ENCODE measurements around the gene AGPS.
"Not testable (repeated sequence)": the region's sequence is repeated elsewhere in the genome, so short reads cannot be mapped to it uniquely, and the experiment has no call there.

Gene AGPS

GRCh38 chr2:177471990-177472389, 79.4 kb downstream of the AGPS start:
- no peak for DNase-seq (ENCODE audit: low read depth, low spot score)

GRCh38 chr2:177474301-177474700, 81.7 kb downstream of the AGPS start:
- no peak for DNase-seq (ENCODE audit: low read depth, low spot score)

GRCh38 chr2:177474998-177475397, 82.4 kb downstream of the AGPS start:
- no peak for DNase-seq (ENCODE audit: low read depth, low spot score)

- DNase-seq (ENCODE audit: low read depth, low spot score): no peak
These were observed 84.3 kb downstream of the AGPS start for GRCh38 chr2:177476897-177477296.

- DNase-seq (ENCODE audit: low read depth, low spot score): no peak
These were observed 85.5 kb downstream of the AGPS start for GRCh38 chr2:177478029-177478428.

- no peak for DNase-seq (ENCODE audit: low read depth, low spot score)
These were observed 86.3 kb downstream of the AGPS start for GRCh38 chr2:177478907-177479306.

DNA sequence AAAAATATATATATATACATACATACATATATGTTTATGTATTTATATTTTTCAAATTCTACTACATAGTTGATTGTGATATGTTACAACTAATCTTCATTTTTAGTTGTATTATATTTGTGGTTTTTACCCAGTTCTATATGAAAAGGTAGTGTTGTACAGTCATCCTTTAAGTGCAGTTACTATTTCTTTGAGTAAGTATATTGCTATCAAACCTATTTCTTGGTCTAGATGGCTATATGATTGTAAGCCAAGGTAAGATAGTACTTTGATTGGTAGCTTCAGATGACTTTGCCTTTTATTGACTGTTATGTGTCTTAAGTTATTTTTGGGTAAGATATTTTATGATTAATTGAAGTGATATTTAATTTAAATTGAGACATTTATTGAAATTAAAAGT, 89.6 kb downstream of the AGPS start:
- no peak for DNase-seq (ENCODE audit: low read depth, low spot score)

DNA sequence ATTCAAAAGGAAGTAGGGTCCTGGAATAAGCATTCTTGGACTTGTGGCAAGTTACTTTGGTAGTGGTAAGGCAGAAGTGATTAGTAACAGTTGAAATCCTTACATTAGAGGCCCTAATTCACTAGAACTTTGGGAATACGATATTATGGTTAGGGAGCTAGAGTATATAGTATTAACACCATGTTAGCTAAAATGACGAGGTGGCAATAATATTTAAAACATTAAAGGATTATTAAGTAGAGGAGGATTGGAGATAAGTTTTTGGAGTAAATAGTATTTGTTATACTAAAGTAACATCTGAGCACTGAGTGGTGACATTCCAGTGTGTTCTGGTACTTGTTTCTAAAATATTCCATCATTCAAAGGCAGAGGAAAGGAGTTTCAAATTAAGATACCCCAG, 91.0 kb downstream of the AGPS start:
- DNase-seq (ENCODE audit: low read depth, low spot score): no peak

GRCh38 chr2:177484180-177484795, 91.7 kb downstream of the AGPS start:
- DNase-seq (ENCODE audit: low read depth, low spot score): no peak

DNA sequence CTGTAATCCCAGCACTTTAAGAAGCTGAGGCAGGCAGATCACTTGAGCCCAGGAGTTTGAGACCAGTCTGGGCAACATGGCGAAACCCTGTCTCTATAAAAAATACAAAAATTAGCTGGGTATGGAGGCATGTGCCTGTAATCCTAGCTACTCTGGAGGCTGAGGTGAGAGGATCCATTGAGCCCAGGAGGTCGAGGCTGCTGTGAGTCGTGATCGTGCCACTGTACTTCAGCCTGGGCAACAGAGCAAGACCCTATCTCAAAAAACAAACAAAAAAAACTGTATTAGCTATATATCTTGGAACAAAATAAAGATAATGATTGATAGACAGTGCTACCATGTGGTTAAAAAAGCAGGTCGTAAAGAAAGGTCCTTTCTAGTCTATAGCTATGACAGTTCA, 93.1 kb downstream of the AGPS start:
- not testable (repeated sequence) for DNase-seq (ENCODE audit: low read depth, low spot score)

GRCh38 chr2:177489719-177490301, 97.2 kb downstream of the AGPS start:
- DNase-seq (ENCODE audit: low read depth, low spot score): peak; percentile 23

- no peak for DNase-seq (ENCODE audit: low read depth, low spot score)
These were observed 103.4 kb downstream of the AGPS start for GRCh38 chr2:177495945-177496344.

DNA sequence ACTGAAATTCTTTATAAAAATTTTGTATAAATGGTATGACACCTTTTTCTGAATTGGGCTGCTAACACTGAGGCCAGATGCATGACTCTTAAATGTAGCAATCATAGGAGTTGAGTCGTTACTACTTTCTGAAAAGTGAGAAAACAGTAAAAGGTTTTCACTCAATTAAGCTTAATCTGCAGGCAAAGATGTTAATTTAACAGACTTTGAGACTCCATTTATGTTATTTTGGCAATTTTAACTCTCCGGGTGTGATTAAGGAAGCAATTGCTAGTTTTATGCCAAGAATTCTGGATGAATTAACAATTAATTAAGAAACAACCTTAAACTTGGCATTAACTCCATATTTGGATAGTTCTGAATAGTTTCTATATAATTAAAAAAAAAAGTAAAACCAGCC, 104.3 kb downstream of the AGPS start:
- no peak for DNase-seq (ENCODE audit: low read depth, low spot score)

GRCh38 chr2:177501186-177501585, 108.6 kb downstream of the AGPS start:
- DNase-seq (ENCODE audit: low read depth, low spot score): no peak

GRCh38 chr2:177506505-177506904, 113.9 kb downstream of the AGPS start:
- no peak for DNase-seq (ENCODE audit: low read depth, low spot score)

- DNase-seq (ENCODE audit: low read depth, low spot score): no peak
These were observed 114.4 kb downstream of the AGPS start for GRCh38 chr2:177506998-177507397.

DNA sequence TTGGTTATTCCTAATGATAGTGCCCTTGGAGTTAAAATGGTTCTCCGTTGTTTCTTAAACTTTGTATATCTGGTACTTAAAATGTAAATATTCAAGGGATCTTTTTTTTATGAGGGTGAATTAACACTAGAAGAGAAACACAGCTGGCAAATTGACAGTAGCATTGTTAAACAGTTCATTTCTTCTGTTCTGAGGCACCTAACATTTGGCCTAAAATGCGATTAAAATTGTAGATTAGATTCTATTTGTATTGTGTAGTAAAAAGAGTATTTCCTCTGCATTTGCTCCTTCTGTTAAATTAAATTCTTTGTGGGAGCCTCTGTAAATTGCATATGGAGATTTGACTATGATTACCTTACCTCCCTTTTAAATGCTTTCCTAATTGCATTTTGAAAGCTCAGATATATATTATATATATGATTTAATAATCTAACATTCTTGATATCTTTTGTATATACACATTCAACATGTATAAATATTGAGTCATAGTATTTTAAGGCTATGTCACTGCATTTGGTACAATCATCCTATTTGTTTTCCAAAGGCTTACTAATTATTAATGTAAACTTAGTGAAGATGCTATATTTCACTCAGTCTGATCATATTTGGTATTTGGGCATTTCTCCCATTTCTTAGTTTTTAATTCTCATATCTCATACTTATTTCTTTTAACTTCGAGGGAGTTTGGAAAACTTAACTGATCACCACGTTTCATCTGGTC, 124.4 kb downstream of the AGPS start:
- DNase-seq (ENCODE audit: low read depth, low spot score): no peak

DNA sequence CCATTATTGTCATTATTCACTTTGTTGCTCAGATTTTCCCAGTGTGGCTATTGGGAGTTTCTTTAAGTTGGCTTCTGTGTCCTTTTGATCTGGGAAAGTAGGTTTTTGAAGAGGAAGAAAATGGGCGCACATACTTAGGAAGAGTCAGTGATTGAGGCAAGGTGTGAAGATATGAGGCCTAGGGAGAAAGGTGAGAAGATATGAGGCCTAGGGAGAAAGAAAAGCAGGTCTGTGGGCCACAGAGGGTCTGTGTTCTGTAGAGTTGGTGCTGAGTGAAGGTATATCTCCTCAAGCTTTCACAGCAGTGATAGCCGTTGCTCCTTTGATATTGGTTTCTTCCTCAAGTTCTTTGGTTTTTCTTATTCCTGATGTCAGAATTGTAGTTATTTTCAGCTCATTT, 126.2 kb downstream of the AGPS start:
- DNase-seq (ENCODE audit: low read depth, low spot score): no peak

GRCh38 chr2:177519534-177520115, 127.1 kb downstream of the AGPS start:
- DNase-seq (ENCODE audit: low read depth, low spot score): no peak

- no peak for DNase-seq (ENCODE audit: low read depth, low spot score)
These were observed 127.8 kb downstream of the AGPS start for GRCh38 chr2:177520324-177520723.

DNA sequence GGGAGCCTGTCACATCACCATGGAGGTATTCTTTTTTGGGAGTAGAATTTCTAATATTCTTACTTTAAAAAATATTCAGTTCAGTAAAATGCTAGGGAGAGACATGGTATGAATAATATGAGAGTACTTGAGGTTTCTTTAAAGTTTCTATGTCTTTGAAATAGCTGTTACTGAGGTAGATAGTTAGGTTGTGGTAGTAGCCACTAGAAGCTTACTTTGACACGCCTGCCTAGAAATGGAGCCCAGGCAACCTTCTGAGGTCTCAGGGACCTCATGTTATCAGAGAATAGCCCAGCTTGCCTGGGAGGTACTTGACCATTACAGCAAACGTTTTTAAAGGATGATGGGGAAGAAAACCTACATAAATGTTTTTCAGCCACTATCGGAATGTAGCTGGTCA, 131.2 kb downstream of the AGPS start:
- no peak for DNase-seq (ENCODE audit: low read depth, low spot score)

- DNase-seq (ENCODE audit: low read depth, low spot score): no peak
These were observed 132.9 kb downstream of the AGPS start for GRCh38 chr2:177525351-177525924.

Measured in smooth muscle cell of the brain vasculature (primary cell).